ENCODE data around the gene MFSD6.

The MFSD6 gene

GRCh38 chr2:190534310-190535120 lies 126.4 kb downstream of the MFSD6 start, which contains the start of gene NEMP2 (continued):
- no peak for TF ChIP-seq ZNF223 (tag by site-specific recombination; IDR thresholded peaks at IDR 0.05)
- peak; percentile 82 for TF ChIP-seq PBX3 (CRISPR knock-in tag; IDR thresholded peaks at IDR 0.05)
- TF ChIP-seq ZFP69B (tag by site-specific recombination; IDR thresholded peaks at IDR 0.05), result no peak
- TF ChIP-seq ZNF274 (IDR thresholded peaks at IDR 0.05; ENCODE audit: low read length), result no peak
- TF ChIP-seq ZNF274 (tag by site-specific recombination; IDR thresholded peaks at IDR 0.05; ENCODE audit: borderline replicate concordance), result no peak
- no peak for TF ChIP-seq ZNF610 (tag by site-specific recombination; IDR thresholded peaks at IDR 0.05; ENCODE audit: borderline replicate concordance)
- TF ChIP-seq ZNF488 (tag by site-specific recombination; IDR thresholded peaks at IDR 0.05), result no peak
- peak; percentile 68; the same call in 1 of the 2 replicates for TF ChIP-seq ZNF660 (tag by site-specific recombination; IDR thresholded peaks at IDR 0.05)
- TF ChIP-seq HOXC10 (CRISPR knock-in tag; IDR thresholded peaks at IDR 0.05), result peak; percentile 85; the same call in 1 of the 2 replicates
- TF ChIP-seq INSM2 (tag by site-specific recombination; IDR thresholded peaks at IDR 0.05), result no peak
- no peak for TF ChIP-seq ZNF645 (tag by site-specific recombination; IDR thresholded peaks at IDR 0.05)
- no peak for TF ChIP-seq MEIS1 (CRISPR knock-in tag; IDR thresholded peaks at IDR 0.05; ENCODE audit: borderline replicate concordance)
- peak; percentile 78 for TF ChIP-seq ZNF449 (tag by site-specific recombination; IDR thresholded peaks at IDR 0.05)
- TF ChIP-seq ZNF341 (tag by site-specific recombination; IDR thresholded peaks at IDR 0.05; ENCODE audit: low read depth), result peak; percentile 52
- no peak for TF ChIP-seq KLF17 (tag by site-specific recombination; IDR thresholded peaks at IDR 0.05)
- peak; percentile 74 for TF ChIP-seq KLF16 (tag by site-specific recombination; IDR thresholded peaks at IDR 0.05)
- TF ChIP-seq HOXD13 (CRISPR knock-in tag; IDR thresholded peaks at IDR 0.05; ENCODE audit: borderline replicate concordance), result no peak
- TF ChIP-seq PRDM4 (tag by site-specific recombination; IDR thresholded peaks at IDR 0.05), result no peak
- TF ChIP-seq ZNF239 (tag by site-specific recombination; IDR thresholded peaks at IDR 0.05), result no peak
- TF ChIP-seq ZNF26 (tag by site-specific recombination; IDR thresholded peaks at IDR 0.05), result no peak
- TF ChIP-seq SP3 (tag by site-specific recombination; IDR thresholded peaks at IDR 0.05), result peak; percentile 80
- TF ChIP-seq ZNF148 (tag by site-specific recombination; IDR thresholded peaks at IDR 0.05; ENCODE audit: borderline replicate concordance), result no peak
- TF ChIP-seq ZBTB17 (tag by site-specific recombination; IDR thresholded peaks at IDR 0.05), result 0 out of 2 replicates have a peak, but pooled peaks have one; percentile 27
- peak; percentile 28; the same call in 1 of the 2 replicates for TF ChIP-seq ZNF626 (tag by site-specific recombination; IDR thresholded peaks at IDR 0.05)
- no peak for TF ChIP-seq ZEB2 (tag by site-specific recombination; IDR thresholded peaks at IDR 0.05)
